Renal cortex interstitium (tissue), 15 donors: ENCODE results near the gene ZNF521. TPM values are rescaled to one million over a fixed set of nuclear protein-coding genes. Genes with fewer than 3 reads are reported as not detected.
A peak's percentile ranks its signal among the peaks of the same experiment; 100 is the strongest.

Experiments
- DNase-seq, 11 donors: peaks; one replicate each; pipeline ENCODE4 v3.0.0-alpha.2; 2013; ENCODE audit warnings: low read depth in 9 of 11, low spot score in 4 of 11; ENCODE audit errors: extremely low read depth in 1 of 11
- long read RNA-seq, 16 experiments: transcript quantifications; one replicate each; lab custom pipeline, GENCODE V29; 2026
- polyA plus RNA-seq, 3 donors: library from polyadenylated mRNA; unstranded; fragments of 120-200 nt; gene quantifications; one replicate each; pipeline ENCODE4 v1.2.1, GENCODE V29; 2013; ENCODE audit not compliant: insufficient read length in 3 of 3

Gene ZNF521
- polyA plus RNA-seq = 10 to 100 TPM; 35.1 to 44.2 (median 39.0) TPM
- long read RNA-seq, donor 1, partial matches to known transcripts = 0 of 1 reads
- long read RNA-seq, donor 1, other reads (novel, unspliced or antisense) = 0 of 1 reads
- long read RNA-seq, donor 2, full-length matches to known transcripts = 1 of 11 reads
- long read RNA-seq, donor 2, partial matches to known transcripts = 10 of 11 reads
- long read RNA-seq, donor 2, other reads (novel, unspliced or antisense) = 0 of 11 reads
- long read RNA-seq, donor 3, full-length matches to known transcripts = 4 of 17 reads
- long read RNA-seq, donor 3, partial matches to known transcripts = 13 of 17 reads
- long read RNA-seq, donor 3, other reads (novel, unspliced or antisense) = 0 of 17 reads
- long read RNA-seq, donor 4 = 0 reads
- long read RNA-seq, donor 5 = 0 reads
- long read RNA-seq, donor 6, full-length matches to known transcripts = 1 of 7 reads
- long read RNA-seq, donor 6, partial matches to known transcripts = 6 of 7 reads
- long read RNA-seq, donor 6, other reads (novel, unspliced or antisense) = 0 of 7 reads
- long read RNA-seq, donor 7, full-length matches to known transcripts = 3 of 15 reads
- long read RNA-seq, donor 7, partial matches to known transcripts = 12 of 15 reads
- long read RNA-seq, donor 7, other reads (novel, unspliced or antisense) = 0 of 15 reads
- long read RNA-seq, donor 8 = 0 reads
- long read RNA-seq, donor 9 = 0 reads
- long read RNA-seq, donor 10, partial matches to known transcripts = 9 of 9 reads
- long read RNA-seq, donor 10, other reads (novel, unspliced or antisense) = 0 of 9 reads
- long read RNA-seq, donor 11, full-length matches to known transcripts = 3 of 8 reads
- long read RNA-seq, donor 11, partial matches to known transcripts = 5 of 8 reads
- long read RNA-seq, donor 11, other reads (novel, unspliced or antisense) = 0 of 8 reads
- long read RNA-seq, donor 12, partial matches to known transcripts = 8 of 9 reads
- long read RNA-seq, donor 12, other reads (novel, unspliced or antisense) = 0 of 9 reads
- long read RNA-seq, donor 13 = 0 reads
- long read RNA-seq, donor 14, full-length matches to known transcripts = 6 of 11 reads
- long read RNA-seq, donor 14, partial matches to known transcripts = 5 of 11 reads
- long read RNA-seq, donor 14, other reads (novel, unspliced or antisense) = 0 of 11 reads
- long read RNA-seq, donor 15 = 0 reads
- long read RNA-seq, donor 16, full-length matches to known transcripts = 6 of 32 reads
- long read RNA-seq, donor 16, partial matches to known transcripts = 26 of 32 reads
- long read RNA-seq, donor 16, other reads (novel, unspliced or antisense) = 0 of 32 reads

GRCh38 chr18:25351777-25352628, at the start of gene ZNF521:
TSS of gene ZNF521 (minus strand) at chr18:25352166. CDS start at chr18:25350946, 1,220 bp downstream.
- DNase-seq = peak in 10 of 11 donors; percentile 82 to 90 (median 87)

GRCh38 chr18:25399554-25399953, 47.6 kb upstream of the ZNF521 start:
- no peak for DNase-seq

- no peak for DNase-seq
Measured at GRCh38 chr18:25392192-25392591, 40.2 kb upstream of the ZNF521 start.

- DNase-seq = peak in 1 of 11 donors; percentile 28
Measured at GRCh38 chr18:25373432-25374179, 21.6 kb upstream of the ZNF521 start.

- DNase-seq = no peak
Measured at GRCh38 chr18:25370391-25370790, 18.4 kb upstream of the ZNF521 start.

GRCh38 chr18:25365242-25365641, 13.3 kb upstream of the ZNF521 start:
- no peak for DNase-seq

GRCh38 chr18:25364732-25365131, 12.8 kb upstream of the ZNF521 start:
- no peak for DNase-seq

GRCh38 chr18:25360301-25360899, 8.4 kb upstream of the ZNF521 start:
- no peak for DNase-seq

- DNase-seq = no peak
Measured at GRCh38 chr18:25353080-25353479, 1.1 kb upstream of the ZNF521 start.

- DNase-seq = no peak
Measured at GRCh38 chr18:25352629-25353005, 651 bp upstream of the ZNF521 start.

GRCh38 chr18:25351280-25351775, 638 bp downstream of the ZNF521 start:
- DNase-seq = peak in 1 of 11 donors; percentile 45

- peak in 6 of 11 donors; percentile 46 to 64 (median 50) for DNase-seq
Measured at GRCh38 chr18:25350489-25351251, 1.3 kb downstream of the ZNF521 start.

GRCh38 chr18:25349926-25350487, 2.0 kb downstream of the ZNF521 start:
- peak in 3 of 11 donors; percentile 34 to 50 (median 39) for DNase-seq

- peak in 4 of 11 donors; percentile 32 to 51 (median 40) for DNase-seq
Measured at GRCh38 chr18:25349131-25349925, 2.6 kb downstream of the ZNF521 start.
